Raji (cell line): ENCODE data around the gene PARD6G.

Source experiments
- POLR2A ChIP-seq: IDR thresholded peaks from 2 replicates; pipeline ENCODE4 v1.6.1; 2011; ENCODE audit warnings: low read depth, low read length, control low read depth; ENCODE audit not compliant: insufficient read depth

The PARD6G gene

GRCh38 chr18:80229363-80229762 lies 18.0 kb downstream of the PARD6G start:
- no peak for TF ChIP-seq POLR2A

GRCh38 chr18:80228051-80228848 lies 19.1 kb downstream of the PARD6G start:
- no peak for TF ChIP-seq POLR2A

GRCh38 chr18:80227472-80227871 lies 19.8 kb downstream of the PARD6G start:
- no peak for TF ChIP-seq POLR2A

GRCh38 chr18:80225685-80226084 lies 21.6 kb downstream of the PARD6G start:
- TF ChIP-seq POLR2A = no peak

- TF ChIP-seq POLR2A = no peak
Observed at GRCh38 chr18:80223581-80224148, 23.6 kb downstream of the PARD6G start.

- no peak for TF ChIP-seq POLR2A
Observed at GRCh38 chr18:80218341-80219227, 28.7 kb downstream of the PARD6G start.

GRCh38 chr18:80213182-80213581 lies 34.1 kb downstream of the PARD6G start:
- TF ChIP-seq POLR2A = no peak

- no peak for TF ChIP-seq POLR2A
Observed at GRCh38 chr18:80210312-80211083, 36.8 kb downstream of the PARD6G start.

- no peak for TF ChIP-seq POLR2A
Observed at GRCh38 chr18:80208620-80209019, 38.7 kb downstream of the PARD6G start.

GRCh38 chr18:80205294-80205693 lies 42.0 kb downstream of the PARD6G start:
- no peak for TF ChIP-seq POLR2A

GRCh38 chr18:80204142-80204541 lies 43.2 kb downstream of the PARD6G start:
- no peak for TF ChIP-seq POLR2A

GRCh38 chr18:80203249-80203648 lies 44.1 kb downstream of the PARD6G start:
- no peak for TF ChIP-seq POLR2A

GRCh38 chr18:80202264-80202998 lies 44.9 kb downstream of the PARD6G start:
- TF ChIP-seq POLR2A = no peak

GRCh38 chr18:80201739-80202138 lies 45.6 kb downstream of the PARD6G start:
- no peak for TF ChIP-seq POLR2A
